SK-N-SH treated with all-trans-retinoic acid at 6 μM for 48 hours (cell line): ENCODE results near the gene XPR1.

Experiments used
- ARNTL ChIP-seq: fragments of 450-650 bp; formaldehyde crosslinking; IDR thresholded peaks from 2 replicates; pipeline ENCODE4 v1.5.0; 2020; ENCODE audit warnings: low read depth, mild to moderate bottlenecking, moderate library complexity, borderline replicate concordance
- BACH2 ChIP-seq: fragments of 250-450 bp; sonication (Bioruptor Pico); IDR thresholded peaks from 2 replicates; pipeline ENCODE4 v1.9.0; 2021; ENCODE audit warnings: mild to moderate bottlenecking, borderline replicate concordance
- ESRRG ChIP-seq: fragments of 250-450 bp; sonication (Bioruptor Pico); IDR thresholded peaks from 2 replicates; pipeline ENCODE4 v1.6.1; 2021; ENCODE audit warnings: mild to moderate bottlenecking
- ISL1 ChIP-seq: fragments of 250-450 bp; sonication (Bioruptor Pico); IDR thresholded peaks from 2 replicates; pipeline ENCODE4 v2.1.2; 2022; ENCODE audit warnings: mild to moderate bottlenecking, moderate library complexity
- OSR1 ChIP-seq: fragments of 250-450 bp; sonication (Bioruptor Pico); IDR thresholded peaks from 2 replicates; pipeline ENCODE4 v1.8.0; 2022; ENCODE audit warnings: moderate library complexity, mild to moderate bottlenecking, inconsistent platforms
- RARB ChIP-seq: fragments of 250-450 bp; sonication (Bioruptor Pico); IDR thresholded peaks from 2 replicates; pipeline ENCODE4 v1.8.0; 2021; ENCODE audit warnings: mild to moderate bottlenecking, moderate library complexity
- TCF4 ChIP-seq: fragments of 250-450 bp; sonication (Bioruptor Pico); IDR thresholded peaks from 2 replicates; pipeline ENCODE4 v1.8.0; 2021; ENCODE audit warnings: mild to moderate bottlenecking, moderate library complexity, borderline replicate concordance
- ZFP3 ChIP-seq: fragments of 250-450 bp; sonication (Bioruptor Pico); IDR thresholded peaks from 2 replicates; pipeline ENCODE4 v1.5.0; 2020; ENCODE audit warnings: mild to moderate bottlenecking, moderate library complexity
- ZFP30 ChIP-seq: fragments of 450-650 bp; formaldehyde crosslinking; IDR thresholded peaks from 2 replicates; pipeline ENCODE4 v1.5.0; 2022; ENCODE audit warnings: mild to moderate bottlenecking, moderate library complexity
- ZNF8 ChIP-seq: fragments of 450-650 bp; formaldehyde crosslinking; IDR thresholded peaks from 2 replicates; pipeline ENCODE4 v1.5.0; 2020; ENCODE audit warnings: mild to moderate bottlenecking, moderate library complexity
- TF ChIP-seq, protein P1 (sequence below): fragments of 250-450 bp; sonication (Bioruptor Pico); IDR thresholded peaks from 2 replicates; pipeline ENCODE4 v1.5.1; 2021; ENCODE audit warnings: mild to moderate bottlenecking, moderate library complexity
- TF ChIP-seq, protein P2 (sequence below): fragments of 250-450 bp; sonication (Bioruptor Pico); IDR thresholded peaks from 2 replicates; pipeline ENCODE4 v1.8.0; 2021; ENCODE audit warnings: low read depth, mild to moderate bottlenecking, moderate library complexity, borderline replicate concordance
- TF ChIP-seq, protein P3 (sequence below): fragments of 250-450 bp; sonication (Bioruptor Pico); IDR thresholded peaks from 2 replicates; pipeline ENCODE4 v1.8.0; 2020; ENCODE audit warnings: mild to moderate bottlenecking, moderate library complexity, borderline replicate concordance

DNA sequence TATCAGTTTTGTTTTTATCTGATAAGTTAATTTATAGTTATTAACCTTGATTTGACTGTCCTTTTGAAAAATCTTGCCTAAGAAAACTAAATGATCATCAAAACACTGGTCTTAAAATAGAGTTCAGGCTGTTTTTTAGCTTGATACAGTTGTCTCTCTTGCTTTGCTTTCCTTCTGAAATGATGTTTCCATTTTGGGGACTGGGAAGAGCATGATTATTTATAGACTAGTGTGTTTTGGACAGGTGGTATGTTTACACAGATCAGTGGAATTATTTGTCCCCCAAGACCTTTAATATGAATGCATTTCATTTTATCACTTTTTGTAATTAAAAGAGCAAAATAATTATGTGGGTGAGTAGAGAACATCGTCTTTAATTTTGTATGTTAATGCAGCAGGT, 90.8 kb downstream of the XPR1 start:
- no peak for TF ChIP-seq RARB (CRISPR knock-in tag)
- TF ChIP-seq ZFP30: no peak
- no peak for TF ChIP-seq ISL1
- TF ChIP-seq BACH2: no peak
- TF ChIP-seq, protein P1, sequence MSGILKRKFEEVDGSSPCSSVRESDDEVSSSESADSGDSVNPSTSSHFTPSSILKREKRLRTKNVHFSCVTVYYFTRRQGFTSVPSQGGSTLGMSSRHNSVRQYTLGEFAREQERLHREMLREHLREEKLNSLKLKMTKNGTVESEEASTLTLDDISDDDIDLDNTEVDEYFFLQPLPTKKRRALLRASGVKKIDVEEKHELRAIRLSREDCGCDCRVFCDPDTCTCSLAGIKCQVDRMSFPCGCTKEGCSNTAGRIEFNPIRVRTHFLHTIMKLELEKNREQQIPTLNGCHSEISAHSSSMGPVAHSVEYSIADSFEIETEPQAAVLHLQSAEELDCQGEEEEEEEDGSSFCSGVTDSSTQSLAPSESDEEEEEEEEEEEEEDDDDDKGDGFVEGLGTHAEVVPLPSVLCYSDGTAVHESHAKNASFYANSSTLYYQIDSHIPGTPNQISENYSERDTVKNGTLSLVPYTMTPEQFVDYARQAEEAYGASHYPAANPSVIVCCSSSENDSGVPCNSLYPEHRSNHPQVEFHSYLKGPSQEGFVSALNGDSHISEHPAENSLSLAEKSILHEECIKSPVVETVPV (CRISPR knock-in tag): no peak
- no peak for TF ChIP-seq ESRRG (CRISPR knock-in tag)
- TF ChIP-seq ZNF8 (CRISPR knock-in tag): no peak
- no peak for TF ChIP-seq ARNTL
- TF ChIP-seq TCF4 (CRISPR knock-in tag): no peak
- TF ChIP-seq, protein P2, sequence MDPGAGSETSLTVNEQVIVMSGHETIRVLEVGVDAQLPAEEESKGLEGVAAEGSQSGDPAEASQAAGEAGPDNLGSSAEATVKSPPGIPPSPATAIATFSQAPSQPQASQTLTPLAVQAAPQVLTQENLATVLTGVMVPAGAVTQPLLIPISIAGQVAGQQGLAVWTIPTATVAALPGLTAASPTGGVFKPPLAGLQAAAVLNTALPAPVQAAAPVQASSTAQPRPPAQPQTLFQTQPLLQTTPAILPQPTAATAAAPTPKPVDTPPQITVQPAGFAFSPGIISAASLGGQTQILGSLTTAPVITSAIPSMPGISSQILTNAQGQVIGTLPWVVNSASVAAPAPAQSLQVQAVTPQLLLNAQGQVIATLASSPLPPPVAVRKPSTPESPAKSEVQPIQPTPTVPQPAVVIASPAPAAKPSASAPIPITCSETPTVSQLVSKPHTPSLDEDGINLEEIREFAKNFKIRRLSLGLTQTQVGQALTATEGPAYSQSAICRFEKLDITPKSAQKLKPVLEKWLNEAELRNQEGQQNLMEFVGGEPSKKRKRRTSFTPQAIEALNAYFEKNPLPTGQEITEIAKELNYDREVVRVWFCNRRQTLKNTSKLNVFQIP (CRISPR knock-in tag): no peak
- no peak for TF ChIP-seq OSR1 (CRISPR knock-in tag)
- no peak for TF ChIP-seq ZFP3 (CRISPR knock-in tag)
- TF ChIP-seq, protein P3, sequence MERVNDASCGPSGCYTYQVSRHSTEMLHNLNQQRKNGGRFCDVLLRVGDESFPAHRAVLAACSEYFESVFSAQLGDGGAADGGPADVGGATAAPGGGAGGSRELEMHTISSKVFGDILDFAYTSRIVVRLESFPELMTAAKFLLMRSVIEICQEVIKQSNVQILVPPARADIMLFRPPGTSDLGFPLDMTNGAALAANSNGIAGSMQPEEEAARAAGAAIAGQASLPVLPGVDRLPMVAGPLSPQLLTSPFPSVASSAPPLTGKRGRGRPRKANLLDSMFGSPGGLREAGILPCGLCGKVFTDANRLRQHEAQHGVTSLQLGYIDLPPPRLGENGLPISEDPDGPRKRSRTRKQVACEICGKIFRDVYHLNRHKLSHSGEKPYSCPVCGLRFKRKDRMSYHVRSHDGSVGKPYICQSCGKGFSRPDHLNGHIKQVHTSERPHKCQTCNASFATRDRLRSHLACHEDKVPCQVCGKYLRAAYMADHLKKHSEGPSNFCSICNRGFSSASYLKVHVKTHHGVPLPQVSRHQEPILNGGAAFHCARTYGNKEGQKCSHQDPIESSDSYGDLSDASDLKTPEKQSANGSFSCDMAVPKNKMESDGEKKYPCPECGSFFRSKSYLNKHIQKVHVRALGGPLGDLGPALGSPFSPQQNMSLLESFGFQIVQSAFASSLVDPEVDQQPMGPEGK (CRISPR knock-in tag): no peak
